ENCODE results near the gene RPS21.

Gene RPS21

GRCh38 chr20:62360854-62361798, 25.8 kb upstream of the RPS21 start:
- no peak for TF ChIP-seq CTCF (IDR thresholded peaks at IDR 0.05; ENCODE audit: control insufficient read depth, insufficient read depth, low read depth, low read length, missing control alignments)
- no peak for DNase-seq (ENCODE audit: low read depth)
- no peak overlapping the region for H3K4me3 ChIP-seq (ENCODE audit: control insufficient read depth, low read depth, low read length)

GRCh38 chr20:62361799-62362589, 24.9 kb upstream of the RPS21 start:
- no peak overlapping the region for H3K4me3 ChIP-seq (ENCODE audit: control insufficient read depth, low read depth, low read length)
- TF ChIP-seq CTCF (IDR thresholded peaks at IDR 0.05; ENCODE audit: control insufficient read depth, insufficient read depth, low read depth, low read length, missing control alignments): no peak
- no peak for DNase-seq (ENCODE audit: low read depth)

- no peak for DNase-seq (ENCODE audit: low read depth)
- TF ChIP-seq CTCF (IDR thresholded peaks at IDR 0.05; ENCODE audit: control insufficient read depth, insufficient read depth, low read depth, low read length, missing control alignments): no peak
- H3K4me3 ChIP-seq (ENCODE audit: control insufficient read depth, low read depth, low read length): no peak overlapping the region
Observed at GRCh38 chr20:62362590-62362940, 24.3 kb upstream of the RPS21 start.

- no peak overlapping the region for H3K4me3 ChIP-seq (ENCODE audit: control insufficient read depth, low read depth, low read length)
- no peak for DNase-seq (ENCODE audit: low read depth)
- TF ChIP-seq CTCF (IDR thresholded peaks at IDR 0.05; ENCODE audit: control insufficient read depth, insufficient read depth, low read depth, low read length, missing control alignments): no peak
Observed at GRCh38 chr20:62362991-62363919, 23.6 kb upstream of the RPS21 start.

GRCh38 chr20:62363920-62364851, 22.7 kb upstream of the RPS21 start:
- TF ChIP-seq CTCF (IDR thresholded peaks at IDR 0.05; ENCODE audit: control insufficient read depth, insufficient read depth, low read depth, low read length, missing control alignments): no peak
- no peak overlapping the region for H3K4me3 ChIP-seq (ENCODE audit: control insufficient read depth, low read depth, low read length)
- no peak for DNase-seq (ENCODE audit: low read depth)

Measured in AG09309 (cell line).